ENCODE results near the gene ALG8. TPM values are rescaled to one million over a fixed set of nuclear protein-coding genes. Genes with fewer than 3 reads are reported as not detected.

ALG8 gene
- total and polyA plus RNA-seq, 2 experiments from 2014 or later: 38.4 to 74.1 TPM

DNA sequence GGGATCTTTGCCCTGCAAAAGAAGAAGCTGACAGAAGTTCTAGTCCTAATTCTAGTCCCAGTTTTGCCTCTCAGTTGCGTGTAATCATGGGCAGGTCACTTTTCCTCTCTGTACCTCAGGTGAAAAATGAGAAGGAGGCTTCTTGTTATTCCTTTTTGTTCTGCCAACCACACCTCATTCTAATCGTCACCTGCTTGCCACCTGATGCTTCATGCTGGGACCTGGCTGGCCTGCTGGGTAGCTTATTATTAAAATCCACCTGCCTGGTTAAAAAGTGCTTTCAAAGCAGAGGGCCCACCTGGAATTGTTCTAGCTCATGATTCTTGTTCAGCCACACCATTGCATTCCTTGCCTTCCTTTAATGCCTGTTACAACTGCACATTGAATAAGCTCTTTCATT, 8.4 kb upstream of the ALG8 start:
- Histone ChIP-seq H3K36me3 (no peaks in the 10 kb centered on the region), H3K4me3 (no peak overlapping the region), H3K27me3 (no peaks in the 10 kb centered on the region), H3K4me1 (ENCODE audit: low read depth) (peaks cover 6% of the 10 kb centered on the region), H3K9me3 (ENCODE audit: low read depth) (no peaks in the 10 kb centered on the region), H3K27ac (no peak overlapping the region)
- no peak for TF ChIP-seq CTCF (IDR thresholded peaks at IDR 0.05; ENCODE audit: low read depth, low read length)
- DNase-seq (ENCODE audit: low read depth in 1 of 2, low spot score in 1 of 2): no peak

DNA sequence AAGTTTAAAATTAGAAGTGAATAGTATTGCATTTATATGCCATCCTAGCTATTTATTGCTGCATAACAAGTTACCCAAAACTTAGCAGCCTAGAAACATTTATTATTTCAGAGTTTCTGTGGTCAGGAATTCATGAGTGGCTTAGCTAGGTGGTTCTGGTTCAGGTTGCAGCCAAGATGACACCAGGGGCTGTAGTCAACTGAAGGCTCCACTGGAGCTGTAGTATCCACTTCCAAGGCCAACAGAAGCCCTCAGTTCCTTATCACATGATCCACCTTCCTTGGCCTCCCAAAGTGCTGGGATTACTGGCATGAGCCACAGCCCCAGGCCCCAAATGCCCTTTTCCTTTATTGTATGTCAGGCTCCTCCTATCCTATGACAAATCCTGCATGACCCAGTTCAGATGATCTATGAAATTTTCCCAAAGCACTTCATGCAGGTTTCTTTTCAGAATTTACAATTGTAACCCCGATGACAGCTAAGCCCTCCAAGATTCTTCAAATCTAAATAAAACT, 6.1 kb upstream of the ALG8 start:
- Histone ChIP-seq H3K4me1 (ENCODE audit: low read depth) (no peaks in the 10 kb centered on the region), H3K27me3 (no peaks in the 10 kb centered on the region), H3K4me3 (no peak overlapping the region), H3K36me3 (no peaks in the 10 kb centered on the region), H3K27ac (no peak overlapping the region), H3K9me3 (ENCODE audit: low read depth) (no peaks in the 10 kb centered on the region)
- DNase-seq (ENCODE audit: low read depth in 1 of 2, low spot score in 1 of 2): no peak
- TF ChIP-seq CTCF (IDR thresholded peaks at IDR 0.05; ENCODE audit: low read depth, low read length): no peak

DNA sequence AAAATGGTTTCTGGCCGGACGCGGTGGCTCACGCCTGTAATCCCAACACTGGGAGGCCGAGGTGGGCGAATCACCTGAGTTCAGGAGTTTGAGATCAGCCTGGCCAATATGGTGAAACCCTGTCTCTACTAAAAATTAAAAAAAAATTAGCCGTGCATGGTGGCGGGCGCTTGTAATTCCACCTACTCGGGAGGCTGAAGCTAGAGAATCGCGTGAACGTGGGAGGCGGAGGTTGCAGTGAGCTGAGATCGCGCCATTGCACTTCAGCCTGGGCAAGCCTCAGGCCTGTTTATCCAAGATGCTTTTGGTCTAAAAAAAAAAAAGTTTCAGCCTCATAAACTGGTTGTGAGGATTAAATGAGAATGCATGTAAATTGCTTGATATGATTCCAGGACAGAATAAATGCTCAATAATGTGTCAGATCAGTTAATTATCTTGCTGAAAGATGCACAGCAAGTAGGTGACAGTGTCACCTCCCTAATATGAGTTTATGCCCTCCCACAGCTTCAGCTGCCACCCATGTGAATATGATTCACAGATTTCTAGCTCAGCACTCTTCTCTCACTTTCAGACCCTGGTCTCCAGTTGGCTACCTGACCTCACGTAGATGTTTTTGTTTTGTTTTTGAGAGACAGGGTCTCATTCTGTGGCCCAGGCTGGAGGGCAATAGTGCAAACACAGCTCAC, 1.1 kb upstream of the ALG8 start:
- Histone ChIP-seq H3K27me3 (no peaks in the 10 kb centered on the region), H3K4me1 (ENCODE audit: low read depth) (no peaks in the 10 kb centered on the region), H3K36me3 (no peaks in the 10 kb centered on the region), H3K4me3 (peak overlapping the region; percentile 76), H3K9me3 (ENCODE audit: low read depth) (no peaks in the 10 kb centered on the region), H3K27ac (no peak overlapping the region)
- DNase-seq (ENCODE audit: low read depth in 1 of 2, low spot score in 1 of 2): peak in 1 of 2 donors; percentile 6
- TF ChIP-seq CTCF (IDR thresholded peaks at IDR 0.05; ENCODE audit: low read depth, low read length): no peak

DNA sequence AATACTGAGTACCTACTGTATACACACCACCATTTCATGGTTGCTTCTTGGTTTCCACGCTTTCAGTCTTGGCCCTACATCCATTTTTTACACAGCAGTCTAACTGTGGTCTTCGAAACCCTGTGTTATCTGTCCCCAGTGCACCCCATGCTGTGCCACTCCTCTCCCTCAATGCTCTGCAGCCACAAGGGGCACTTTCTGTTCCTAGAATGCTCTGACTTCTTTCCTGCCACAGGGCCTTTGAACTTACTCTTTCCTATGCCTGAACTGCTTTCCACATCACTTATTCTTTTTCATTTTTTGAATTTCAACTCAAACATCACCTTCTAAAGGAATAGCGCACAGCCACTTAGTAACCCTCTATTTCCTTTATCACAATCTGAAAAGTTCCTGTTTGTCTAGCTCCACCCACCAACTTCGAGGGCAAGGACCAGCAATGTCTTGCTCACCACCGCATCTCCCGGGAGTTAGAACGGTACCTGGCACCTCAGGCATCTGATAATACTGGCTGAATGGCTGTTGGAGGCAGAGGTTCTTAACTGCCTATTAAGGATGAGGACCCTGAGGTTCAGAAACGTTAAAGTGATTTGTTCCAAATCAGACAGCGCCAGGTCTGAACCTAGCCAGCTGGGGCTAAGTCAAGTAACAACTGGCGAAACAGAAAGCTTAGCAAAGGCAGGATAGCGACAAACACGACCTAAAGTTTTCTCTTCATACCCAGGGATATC, 568 bp downstream of the ALG8 start:
- H3K9me3 ChIP-seq (ENCODE audit: low read depth): no peaks in the 10 kb centered on the region
- H3K4me1 ChIP-seq (ENCODE audit: low read depth): no peaks in the 10 kb centered on the region
- DNase-seq (ENCODE audit: low read depth in 1 of 2, low spot score in 1 of 2): peak in 1 of 2 donors; percentile 28
- H3K4me3 ChIP-seq: peak overlapping the region; percentile 76
- no peak for TF ChIP-seq CTCF (IDR thresholded peaks at IDR 0.05; ENCODE audit: low read depth, low read length)
- no peaks in the 10 kb centered on the region for H3K27me3 ChIP-seq
- H3K36me3 ChIP-seq: no peaks in the 10 kb centered on the region
- peak overlapping the region; percentile 86 for H3K27ac ChIP-seq

- H3K36me3 ChIP-seq: no peaks in the 10 kb centered on the region
- TF ChIP-seq CTCF (IDR thresholded peaks at IDR 0.05; ENCODE audit: low read depth, low read length): no peak
- no peaks in the 10 kb centered on the region for H3K9me3 ChIP-seq (ENCODE audit: low read depth)
- H3K27me3 ChIP-seq: no peaks in the 10 kb centered on the region
- no peak for DNase-seq (ENCODE audit: low read depth in 1 of 2, low spot score in 1 of 2)
- H3K4me1 ChIP-seq (ENCODE audit: low read depth): no peaks in the 10 kb centered on the region
- H3K4me3 ChIP-seq: no peak overlapping the region
- no peak overlapping the region for H3K27ac ChIP-seq
Measured at GRCh38 chr11:78138291-78138690, 1.1 kb downstream of the ALG8 start.
